ENCODE results near the gene IL17F.

The IL17F gene

DNA sequence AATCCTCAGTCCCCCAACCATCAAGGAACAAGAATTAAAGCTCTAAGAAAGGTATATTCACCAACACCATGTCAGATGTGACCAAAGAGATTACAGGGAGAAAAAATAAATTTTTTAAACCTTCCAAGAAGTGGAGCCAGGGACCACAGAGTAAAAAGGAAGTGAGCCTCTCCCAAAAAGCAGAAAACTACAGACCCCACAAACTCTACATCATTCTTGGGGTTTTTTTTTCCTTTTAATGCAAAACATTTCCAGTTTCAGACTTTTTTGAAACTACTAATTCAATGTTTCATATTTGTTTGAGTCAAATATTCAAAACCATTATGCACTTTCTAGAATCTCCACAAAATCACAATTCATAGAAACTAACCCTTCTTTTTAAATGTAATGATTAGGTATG lies 6.8 kb upstream of the IL17F start:
- TF ChIP-seq, protein P1, sequence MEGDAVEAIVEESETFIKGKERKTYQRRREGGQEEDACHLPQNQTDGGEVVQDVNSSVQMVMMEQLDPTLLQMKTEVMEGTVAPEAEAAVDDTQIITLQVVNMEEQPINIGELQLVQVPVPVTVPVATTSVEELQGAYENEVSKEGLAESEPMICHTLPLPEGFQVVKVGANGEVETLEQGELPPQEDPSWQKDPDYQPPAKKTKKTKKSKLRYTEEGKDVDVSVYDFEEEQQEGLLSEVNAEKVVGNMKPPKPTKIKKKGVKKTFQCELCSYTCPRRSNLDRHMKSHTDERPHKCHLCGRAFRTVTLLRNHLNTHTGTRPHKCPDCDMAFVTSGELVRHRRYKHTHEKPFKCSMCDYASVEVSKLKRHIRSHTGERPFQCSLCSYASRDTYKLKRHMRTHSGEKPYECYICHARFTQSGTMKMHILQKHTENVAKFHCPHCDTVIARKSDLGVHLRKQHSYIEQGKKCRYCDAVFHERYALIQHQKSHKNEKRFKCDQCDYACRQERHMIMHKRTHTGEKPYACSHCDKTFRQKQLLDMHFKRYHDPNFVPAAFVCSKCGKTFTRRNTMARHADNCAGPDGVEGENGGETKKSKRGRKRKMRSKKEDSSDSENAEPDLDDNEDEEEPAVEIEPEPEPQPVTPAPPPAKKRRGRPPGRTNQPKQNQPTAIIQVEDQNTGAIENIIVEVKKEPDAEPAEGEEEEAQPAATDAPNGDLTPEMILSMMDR (IDR thresholded peaks at IDR 0.05; ENCODE audit: low read depth, low read length) = no peak

DNA sequence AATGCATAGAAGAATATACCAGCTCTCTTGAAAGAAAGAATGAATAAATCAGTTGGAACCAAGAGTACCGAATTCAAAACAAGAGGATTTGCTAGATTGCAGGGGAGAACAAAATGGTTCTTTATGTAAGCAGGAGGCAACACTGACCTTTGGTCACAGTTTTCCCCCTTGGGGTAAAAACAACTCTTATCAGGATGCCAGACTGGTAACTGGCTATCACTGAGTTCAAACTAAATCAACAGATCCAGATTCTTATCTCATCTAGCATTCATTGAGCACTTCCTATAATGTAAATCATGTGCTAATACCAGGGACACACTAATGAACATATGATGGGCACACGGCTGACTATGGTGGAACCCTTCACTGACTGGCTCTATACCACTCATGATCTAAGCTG lies 4.8 kb upstream of the IL17F start:
- H3K4me3 ChIP-seq (ENCODE audit: low read depth, low read length) = no peak overlapping the region
- in situ Hi-C loops (cut with HindIII; ENCODE audit: low sequenced_read_pairs) = no loop called here
- TF ChIP-seq, protein P1 (IDR thresholded peaks at IDR 0.05; ENCODE audit: low read depth, low read length) = no peak
- no peak for DNase-seq (ENCODE audit: low read depth, low spot score)

More for the DNA sequence above, 6.8 kb upstream of the IL17F start:
- H3K4me3 ChIP-seq (ENCODE audit: low read depth, low read length) = no peak overlapping the region
- DNase-seq (ENCODE audit: low read depth, low spot score) = no peak
- in situ Hi-C loops (cut with HindIII; ENCODE audit: low sequenced_read_pairs) = no loop called here

DNA sequence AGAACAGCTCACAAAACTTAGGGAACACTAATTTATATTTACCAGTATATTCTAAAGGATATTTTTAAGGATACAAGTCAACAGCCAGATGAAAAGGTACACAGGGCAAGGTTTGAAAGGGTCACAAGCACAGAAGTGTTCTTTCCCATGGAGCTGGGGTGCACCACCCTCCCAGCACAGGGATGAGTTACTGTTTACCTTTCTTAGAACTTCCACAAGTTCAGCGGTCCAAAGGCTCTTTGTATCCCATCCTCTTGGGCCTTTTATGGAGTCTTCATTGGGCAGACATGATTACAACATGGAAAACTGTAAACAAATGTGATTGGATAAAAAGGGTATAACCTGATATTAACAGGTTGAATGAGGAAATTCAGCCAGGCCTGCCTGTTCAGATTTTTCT lies 1.1 kb upstream of the IL17F start:
- DNase-seq (ENCODE audit: low read depth, low spot score) = no peak
- in situ Hi-C loops (cut with HindIII; ENCODE audit: low sequenced_read_pairs) = no loop called here
- no peak overlapping the region for H3K4me3 ChIP-seq (ENCODE audit: low read depth, low read length)
- TF ChIP-seq, protein P1 (IDR thresholded peaks at IDR 0.05; ENCODE audit: low read depth, low read length) = no peak

DNA sequence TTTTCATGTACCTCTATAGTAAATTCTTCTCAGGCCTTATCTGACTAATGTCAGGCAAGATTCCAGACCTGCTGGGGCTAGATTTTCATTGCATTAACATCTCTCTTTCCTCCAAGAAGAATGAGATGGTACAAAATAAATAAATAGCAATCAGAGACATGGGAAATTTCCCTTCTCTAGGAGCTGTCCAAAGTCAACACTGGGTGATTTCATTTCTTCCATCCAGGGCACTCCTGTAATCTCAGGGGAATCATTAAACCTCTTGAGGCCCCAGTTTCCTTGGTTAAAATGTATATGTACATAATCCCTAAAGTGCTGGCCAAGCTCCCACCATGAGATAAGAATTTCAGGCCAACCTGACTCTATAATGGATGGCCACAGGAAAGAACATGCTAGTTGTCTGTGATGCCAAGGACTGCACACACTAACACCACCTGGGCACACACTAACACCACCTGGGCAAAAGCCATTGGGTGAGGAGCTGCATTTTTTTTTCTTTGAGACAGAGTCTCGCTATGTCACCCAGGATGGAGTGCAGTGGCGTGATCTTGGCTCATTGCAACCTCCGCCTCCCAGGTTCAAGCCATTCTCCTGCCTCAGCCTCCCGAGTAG lies 912 bp downstream of the IL17F start:
- TF ChIP-seq, protein P1 (IDR thresholded peaks at IDR 0.05; ENCODE audit: low read depth, low read length) = no peak
- in situ Hi-C loops (cut with HindIII; ENCODE audit: low sequenced_read_pairs) = no loop called here
- no peak for DNase-seq (ENCODE audit: low read depth, low spot score)
- no peak overlapping the region for H3K4me3 ChIP-seq (ENCODE audit: low read depth, low read length)

DNA sequence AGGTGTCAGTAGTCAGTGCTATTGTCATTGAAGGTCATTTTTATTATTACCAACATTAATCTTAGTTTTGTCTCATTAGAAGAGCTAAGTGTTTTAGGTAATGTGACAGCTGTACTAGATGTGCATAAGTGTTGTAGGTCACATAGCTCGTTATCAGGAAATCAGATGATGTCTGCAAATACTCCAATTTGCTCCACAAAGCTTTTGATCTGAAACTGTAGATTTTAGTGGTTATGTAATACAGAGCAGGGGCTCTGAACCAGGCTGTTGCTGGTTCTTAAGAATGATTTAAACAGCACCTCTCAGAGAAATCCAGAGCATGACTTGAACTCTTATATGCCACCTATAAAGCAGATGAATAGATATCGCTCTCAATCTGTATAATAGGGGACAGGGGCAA lies 2.5 kb downstream of the IL17F start:
- no peak for DNase-seq (ENCODE audit: low read depth, low spot score)
- in situ Hi-C loops (cut with HindIII; ENCODE audit: low sequenced_read_pairs) = no loop called here
- TF ChIP-seq, protein P1 (IDR thresholded peaks at IDR 0.05; ENCODE audit: low read depth, low read length) = no peak
- H3K4me3 ChIP-seq (ENCODE audit: low read depth, low read length) = no peak overlapping the region

DNA sequence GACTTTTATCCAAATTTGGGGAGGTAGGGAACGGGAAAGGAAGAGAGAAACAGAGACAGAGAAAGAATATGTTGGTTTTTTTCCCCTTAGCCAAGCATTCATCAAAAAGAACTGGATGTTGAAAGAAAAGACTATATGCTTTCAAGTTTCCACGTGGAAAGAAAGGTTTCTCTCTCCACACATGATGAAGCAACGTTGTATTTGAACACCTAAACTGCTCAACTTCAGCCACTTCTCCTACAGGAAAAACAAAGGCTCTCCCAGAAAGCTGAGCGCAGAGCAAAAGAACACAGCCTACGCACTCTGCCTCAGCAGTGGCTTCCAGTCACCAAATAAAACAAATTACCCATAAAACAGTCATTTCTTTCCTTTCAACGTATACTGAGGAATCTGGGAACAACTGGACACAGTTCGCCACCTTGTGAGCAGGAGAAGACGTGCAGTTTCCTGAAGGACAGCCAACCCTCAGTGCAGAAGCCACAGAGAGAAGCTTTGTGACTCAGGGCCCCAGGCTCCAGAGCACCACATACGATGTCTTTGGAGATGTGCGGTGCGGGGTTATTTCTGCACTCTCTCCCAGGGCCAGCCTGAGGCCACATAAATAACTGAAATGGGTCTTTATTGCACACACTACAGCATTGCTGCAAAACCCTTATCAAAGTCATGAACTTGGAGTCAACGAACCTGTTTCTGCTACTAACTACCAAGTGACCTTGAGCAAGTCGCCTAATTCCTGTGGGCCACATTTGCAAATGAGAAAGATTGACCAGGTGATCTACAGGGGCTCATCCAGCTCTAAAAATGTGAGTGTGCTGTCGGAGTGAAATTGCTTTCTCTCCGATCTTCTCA lies 10.1 kb downstream of the IL17F start:
- TF ChIP-seq, protein P1 (IDR thresholded peaks at IDR 0.05; ENCODE audit: low read depth, low read length) = peak; percentile 46
- H3K4me3 ChIP-seq (ENCODE audit: low read depth, low read length) = no peak overlapping the region
- peak; percentile 49 for DNase-seq (ENCODE audit: low read depth, low spot score)
- in situ Hi-C loops (cut with HindIII; ENCODE audit: low sequenced_read_pairs) = no loop called here

Data from astrocyte of the spinal cord (primary cell).